ENCODE measurements around the gene LMO1. TPM values are rescaled to one million over a fixed set of nuclear protein-coding genes. Genes with fewer than 3 reads are reported as not detected.

Gene LMO1
- total and polyA plus RNA-seq, 2 of the 8 experiments (the other 6 are each of a cell fraction or from before 2014, with no cell fraction given) = 0.17 TPM; not detected in 1

DNA sequence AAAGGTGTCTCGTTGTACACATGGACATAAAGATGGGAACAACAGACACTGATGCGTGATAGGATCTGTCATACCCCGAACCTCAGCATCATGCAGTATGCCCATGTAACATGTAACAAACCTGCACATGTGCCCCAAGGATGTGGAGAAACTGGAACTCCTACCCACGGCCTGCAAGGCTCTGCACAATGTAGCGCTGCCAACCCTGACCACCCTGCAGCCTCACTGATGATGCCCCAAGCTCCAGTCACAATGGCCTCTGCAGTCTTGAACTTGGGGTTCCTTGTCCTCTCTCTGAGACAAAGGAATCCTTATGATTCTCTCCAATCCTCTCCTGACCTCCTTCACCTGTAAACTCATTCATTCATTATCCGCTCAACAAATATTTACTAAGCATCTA, 14.2 kb downstream of the LMO1 start (continued):
- TF ChIP-seq, protein P1, sequence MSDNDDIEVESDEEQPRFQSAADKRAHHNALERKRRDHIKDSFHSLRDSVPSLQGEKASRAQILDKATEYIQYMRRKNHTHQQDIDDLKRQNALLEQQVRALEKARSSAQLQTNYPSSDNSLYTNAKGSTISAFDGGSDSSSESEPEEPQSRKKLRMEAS (IDR thresholded peaks at IDR 0.05) = no peak
- TF ChIP-seq TAF7 (optimal IDR thresholded peaks at IDR 0.05; ENCODE audit: borderline replicate concordance, low read depth, low read length) = no peak
- no peak for TF ChIP-seq HDAC2 (IDR thresholded peaks at IDR 0.05; ENCODE audit: borderline replicate concordance in 1 of 2, low read depth in 2 of 2, low read length in 2 of 2)
- no peak for TF ChIP-seq SIRT6 (IDR thresholded peaks at IDR 0.05; ENCODE audit: low read length)
